ENCODE data around the gene IRF2. TPM values are rescaled to one million over a fixed set of nuclear protein-coding genes. Genes with fewer than 3 reads are reported as not detected.

The IRF2 gene
- total and polyA plus RNA-seq, 2 donors (not counting 1 experiment from before 2014, with no cell fraction given), result 67.8 to 68.2 TPM

DNA sequence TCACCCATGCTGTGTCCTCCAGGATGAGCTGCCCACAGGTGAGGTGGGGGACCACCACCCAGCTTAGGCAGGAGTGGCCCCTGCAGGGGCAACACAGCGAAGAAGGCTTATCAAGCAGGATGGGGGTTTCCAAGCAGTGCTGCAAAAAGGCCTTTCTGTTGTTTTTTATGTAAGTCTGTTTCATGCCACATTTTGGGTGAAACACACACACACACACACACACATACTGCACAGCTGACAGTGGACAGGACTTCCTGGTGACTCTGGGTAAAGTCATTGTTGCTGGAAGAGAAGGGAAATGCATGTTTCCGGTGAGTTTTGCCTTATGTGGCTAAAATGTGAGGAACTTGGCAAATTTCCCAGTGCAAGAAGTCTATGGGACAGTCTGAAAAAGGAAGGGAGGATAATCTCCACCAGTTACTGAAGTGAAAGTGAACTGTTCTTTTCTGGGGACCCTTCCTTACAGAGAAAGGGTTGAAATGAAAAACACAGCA is 119.2 kb downstream of the IRF2 start:
- H3K36me3 ChIP-seq (replicated peaks in 1 of 2; ENCODE audit: control extremely low read depth in 1 of 2, control insufficient read depth in 1 of 2, extremely low read depth in 1 of 2, insufficient read depth in 2 of 2, low read length in 1 of 2), result no peaks in the 10 kb centered on the region
- H3K27me3 ChIP-seq (replicated peaks in 1 of 4; ENCODE audit: control extremely low read depth in 1 of 4, control insufficient read depth in 3 of 4, insufficient read depth in 4 of 4, low read length in 3 of 4), result no peaks in the 10 kb centered on the region
- ChIA-PET POLR2A (interaction anchor here (0.6 kb wide), 1 partner anchor 46 kb away, joined by 6 read pairs; no protein-coding TSS in a partner anchor), CTCF (interaction anchor here (0.7 kb wide), 1 partner anchor 41 kb away, joined by 3 read pairs; no protein-coding TSS in a partner anchor)
- no peak for TF ChIP-seq EZH2 (IDR thresholded peaks at IDR 0.05; ENCODE audit: borderline replicate concordance, insufficient read depth, low read depth, low read length, poor library complexity, severe bottlenecking)
- TF ChIP-seq, protein P1, sequence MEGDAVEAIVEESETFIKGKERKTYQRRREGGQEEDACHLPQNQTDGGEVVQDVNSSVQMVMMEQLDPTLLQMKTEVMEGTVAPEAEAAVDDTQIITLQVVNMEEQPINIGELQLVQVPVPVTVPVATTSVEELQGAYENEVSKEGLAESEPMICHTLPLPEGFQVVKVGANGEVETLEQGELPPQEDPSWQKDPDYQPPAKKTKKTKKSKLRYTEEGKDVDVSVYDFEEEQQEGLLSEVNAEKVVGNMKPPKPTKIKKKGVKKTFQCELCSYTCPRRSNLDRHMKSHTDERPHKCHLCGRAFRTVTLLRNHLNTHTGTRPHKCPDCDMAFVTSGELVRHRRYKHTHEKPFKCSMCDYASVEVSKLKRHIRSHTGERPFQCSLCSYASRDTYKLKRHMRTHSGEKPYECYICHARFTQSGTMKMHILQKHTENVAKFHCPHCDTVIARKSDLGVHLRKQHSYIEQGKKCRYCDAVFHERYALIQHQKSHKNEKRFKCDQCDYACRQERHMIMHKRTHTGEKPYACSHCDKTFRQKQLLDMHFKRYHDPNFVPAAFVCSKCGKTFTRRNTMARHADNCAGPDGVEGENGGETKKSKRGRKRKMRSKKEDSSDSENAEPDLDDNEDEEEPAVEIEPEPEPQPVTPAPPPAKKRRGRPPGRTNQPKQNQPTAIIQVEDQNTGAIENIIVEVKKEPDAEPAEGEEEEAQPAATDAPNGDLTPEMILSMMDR (IDR thresholded peaks at IDR 0.05), result no peak
- Mint-ChIP-seq H3K4me1 (peaks cover 28% of the 10 kb centered on the region), H3K4me3 (no peak overlapping the region), H3K27ac (peak overlapping the region; percentile 17), H3K9me3 (ENCODE audit: insufficient read depth) (peaks cover 8% of the 10 kb centered on the region), H3K27me3 (no peaks in the 10 kb centered on the region)
- H3K9me3 ChIP-seq (ENCODE audit: control extremely low read depth in 1 of 3, control insufficient read depth in 2 of 3, insufficient read depth in 1 of 3, low read length in 2 of 3), result peaks cover 0 to 22% (median 5%) of the 10 kb centered on the region in 3 donors
- H2AFZ ChIP-seq (ENCODE audit: insufficient read depth, low read depth, low read length, poor library complexity, severe bottlenecking), result no peak overlapping the region
- no peaks in the 10 kb centered on the region for H3K79me2 ChIP-seq (ENCODE audit: control insufficient read depth, insufficient read depth, low read length)
- peak overlapping the region; percentile 50 for H3K4me2 ChIP-seq (replicated peaks; ENCODE audit: low read depth, low read length, poor library complexity, severe bottlenecking)
- peaks cover 23 to 26% of the 10 kb centered on the region in 2 donors for H3K4me1 ChIP-seq (ENCODE audit: control insufficient read depth in 2 of 2, insufficient read depth in 2 of 2, low read length in 2 of 2)
- no peaks in the 10 kb centered on the region for H4K20me1 ChIP-seq (ENCODE audit: control insufficient read depth, insufficient read depth, low read length, poor library complexity, severe bottlenecking)
- intact Hi-C loops (cut with micrococcal nuclease), result no loop called here
- no peak overlapping the region for H3K4me3 ChIP-seq (ENCODE audit: control extremely low read depth in 1 of 5, extremely low read depth in 1 of 5, insufficient read depth in 1 of 5, low read depth in 2 of 5, low read length in 4 of 5)
- H3K27ac ChIP-seq (ENCODE audit: low read length in 2 of 2), result peak overlapping the region; percentile 25 to 40
- DNase-seq (peak; percentile 61), ATAC-seq (ENCODE audit: low read depth) (peak; percentile 54)
- WGBS (ENCODE audit: insufficient coverage), result 0% methylated on average over 2 of the region's 2 CpGs
- no peak overlapping the region for H3K9ac ChIP-seq (ENCODE audit: low read length)

DNA sequence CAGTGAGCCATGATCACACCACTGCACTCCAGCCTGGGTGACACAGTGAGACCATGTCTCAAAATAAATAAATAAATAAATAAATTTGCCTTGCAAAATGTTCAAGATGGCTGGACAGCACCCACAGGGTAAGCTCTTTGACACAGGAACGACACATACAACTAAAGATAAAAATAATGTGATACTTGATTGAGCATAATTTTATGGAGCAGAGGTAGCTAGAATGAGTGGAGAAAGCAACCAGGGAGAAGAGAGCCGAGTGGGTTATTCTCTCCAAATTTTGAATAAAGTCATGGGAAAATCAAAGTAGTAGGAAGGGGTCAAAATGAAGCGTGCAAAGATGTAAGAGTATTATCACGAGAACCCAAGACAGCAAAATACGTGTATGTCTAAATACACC is 121.5 kb downstream of the IRF2 start:
- Mint-ChIP-seq H3K9me3 (ENCODE audit: insufficient read depth) (peaks cover 4% of the 10 kb centered on the region), H3K4me1 (peaks cover 49% of the 10 kb centered on the region), H3K4me3 (no peak overlapping the region), H3K27ac (no peak overlapping the region), H3K27me3 (no peaks in the 10 kb centered on the region)
- ChIA-PET CTCF (interaction anchor here (1.7 kb wide), 1 partner anchor 43 kb away, joined by 4 read pairs; no protein-coding TSS in a partner anchor), POLR2A (no interaction called here)
- DNase-seq (no peak), ATAC-seq (ENCODE audit: low read depth) (no peak)
- Histone ChIP-seq H3K4me1 (ENCODE audit: control insufficient read depth in 2 of 2, insufficient read depth in 2 of 2, low read length in 2 of 2) (peaks cover 44 to 47% of the 10 kb centered on the region in 2 donors), H3K9me3 (ENCODE audit: control extremely low read depth in 1 of 3, control insufficient read depth in 2 of 3, insufficient read depth in 1 of 3, low read length in 2 of 3) (peaks cover 0 to 23% (median 4%) of the 10 kb centered on the region in 3 donors), H3K36me3 (replicated peaks in 1 of 2; ENCODE audit: control extremely low read depth in 1 of 2, control insufficient read depth in 1 of 2, extremely low read depth in 1 of 2, insufficient read depth in 2 of 2, low read length in 1 of 2) (no peaks in the 10 kb centered on the region), H3K4me3 (ENCODE audit: control extremely low read depth in 1 of 5, extremely low read depth in 1 of 5, insufficient read depth in 1 of 5, low read depth in 2 of 5, low read length in 4 of 5) (no peak overlapping the region), H3K9ac (ENCODE audit: low read length) (no peak overlapping the region), H4K20me1 (ENCODE audit: control insufficient read depth, insufficient read depth, low read length, poor library complexity, severe bottlenecking) (no peaks in the 10 kb centered on the region), H3K27me3 (replicated peaks in 1 of 4; ENCODE audit: control extremely low read depth in 1 of 4, control insufficient read depth in 3 of 4, insufficient read depth in 4 of 4, low read length in 3 of 4) (no peaks in the 10 kb centered on the region), H3K4me2 (replicated peaks; ENCODE audit: low read depth, low read length, poor library complexity, severe bottlenecking) (no peak overlapping the region), H3K79me2 (ENCODE audit: control insufficient read depth, insufficient read depth, low read length) (peaks cover 10% of the 10 kb centered on the region), H2AFZ (ENCODE audit: insufficient read depth, low read depth, low read length, poor library complexity, severe bottlenecking) (no peak overlapping the region), H3K27ac (ENCODE audit: low read length in 2 of 2) (no peak overlapping the region)
- TF ChIP-seq EZH2 (IDR thresholded peaks at IDR 0.05; ENCODE audit: borderline replicate concordance, insufficient read depth, low read depth, low read length, poor library complexity, severe bottlenecking), result no peak
- TF ChIP-seq, protein P1 (IDR thresholded peaks at IDR 0.05), result no peak
- intact Hi-C loops (cut with micrococcal nuclease), result no loop called here
- 88% methylated on average over 1 of the region's 5 CpGs for WGBS (ENCODE audit: insufficient coverage)
